ENCODE results near the gene CRY2.

The CRY2 gene

GRCh38 chr11:45922425-45923082 lies 75.3 kb downstream of the CRY2 start, which contains the start of gene LARGE2:
TSS of gene LARGE2 (plus strand) at chr11:45922656. CDS start at chr11:45922883, 227 bp downstream.
- H3K36me3 ChIP-seq (ENCODE audit: control insufficient read depth, insufficient read depth, low read length): peaks cover 17% of the 10 kb centered on the region
- H3K27ac ChIP-seq (ENCODE audit: low read depth, low read length): peak within 1 kb of the TSS; percentile 75; the same call in 1 of the 2 replicates
- H3K9me3 ChIP-seq (ENCODE audit: control insufficient read depth, insufficient read depth, low read depth, low read length): no peaks in the 10 kb centered on the region
- peak within 1 kb of the TSS; percentile 71 for H3K4me3 ChIP-seq (ENCODE audit: low read depth, low read length)
- H3K4me1 ChIP-seq (ENCODE audit: control insufficient read depth, insufficient read depth, low read length): peaks cover 29% of the 10 kb centered on the region
- peaks cover 42% of the 10 kb centered on the region for H3K27me3 ChIP-seq (ENCODE audit: control insufficient read depth, insufficient read depth, low read length)
- H3K9ac ChIP-seq (ENCODE audit: low read length): peak within 1 kb of the TSS; percentile 74

GRCh38 chr11:45924036-45924915 lies 77.0 kb downstream of the CRY2 start:
- Histone ChIP-seq H3K4me3 (ENCODE audit: low read depth, low read length) (no peak overlapping the region), H3K9me3 (ENCODE audit: control insufficient read depth, insufficient read depth, low read depth, low read length) (no peaks in the 10 kb centered on the region), H3K27me3 (ENCODE audit: control insufficient read depth, insufficient read depth, low read length) (peaks cover 42% of the 10 kb centered on the region), H3K27ac (ENCODE audit: low read depth, low read length) (no peak overlapping the region), H3K4me1 (ENCODE audit: control insufficient read depth, insufficient read depth, low read length) (peaks cover 25% of the 10 kb centered on the region), H3K9ac (ENCODE audit: low read length) (no peak overlapping the region), H3K36me3 (ENCODE audit: control insufficient read depth, insufficient read depth, low read length) (peaks cover 28% of the 10 kb centered on the region)

- H3K9me3 ChIP-seq (ENCODE audit: control insufficient read depth, insufficient read depth, low read depth, low read length): no peaks in the 10 kb centered on the region
- no peak overlapping the region for H3K27ac ChIP-seq (ENCODE audit: low read depth, low read length)
- peaks cover 22% of the 10 kb centered on the region for H3K4me1 ChIP-seq (ENCODE audit: control insufficient read depth, insufficient read depth, low read length)
- H3K27me3 ChIP-seq (ENCODE audit: control insufficient read depth, insufficient read depth, low read length): peaks cover 42% of the 10 kb centered on the region
- H3K9ac ChIP-seq (ENCODE audit: low read length): no peak overlapping the region
- no peak overlapping the region for H3K4me3 ChIP-seq (ENCODE audit: low read depth, low read length)
- peaks cover 29% of the 10 kb centered on the region for H3K36me3 ChIP-seq (ENCODE audit: control insufficient read depth, insufficient read depth, low read length)
These were observed 77.7 kb downstream of the CRY2 start for GRCh38 chr11:45924927-45925326.

GRCh38 chr11:45925550-45925949 lies 78.3 kb downstream of the CRY2 start:
- Histone ChIP-seq H3K27me3 (ENCODE audit: control insufficient read depth, insufficient read depth, low read length) (peaks cover 38% of the 10 kb centered on the region), H3K4me3 (ENCODE audit: low read depth, low read length) (no peak overlapping the region), H3K4me1 (ENCODE audit: control insufficient read depth, insufficient read depth, low read length) (peaks cover 17% of the 10 kb centered on the region), H3K27ac (ENCODE audit: low read depth, low read length) (no peak overlapping the region), H3K9ac (ENCODE audit: low read length) (no peak overlapping the region), H3K9me3 (ENCODE audit: control insufficient read depth, insufficient read depth, low read depth, low read length) (no peaks in the 10 kb centered on the region), H3K36me3 (ENCODE audit: control insufficient read depth, insufficient read depth, low read length) (peaks cover 32% of the 10 kb centered on the region)

GRCh38 chr11:45926001-45926401 lies 78.7 kb downstream of the CRY2 start:
- Histone ChIP-seq H3K9ac (ENCODE audit: low read length) (no peak overlapping the region), H3K4me1 (ENCODE audit: control insufficient read depth, insufficient read depth, low read length) (peaks cover 12% of the 10 kb centered on the region), H3K4me3 (ENCODE audit: low read depth, low read length) (no peak overlapping the region), H3K27ac (ENCODE audit: low read depth, low read length) (no peak overlapping the region), H3K9me3 (ENCODE audit: control insufficient read depth, insufficient read depth, low read depth, low read length) (no peaks in the 10 kb centered on the region), H3K36me3 (ENCODE audit: control insufficient read depth, insufficient read depth, low read length) (peaks cover 32% of the 10 kb centered on the region), H3K27me3 (ENCODE audit: control insufficient read depth, insufficient read depth, low read length) (peaks cover 34% of the 10 kb centered on the region)

GRCh38 chr11:45926536-45927331 lies 79.5 kb downstream of the CRY2 start:
- Histone ChIP-seq H3K4me3 (ENCODE audit: low read depth, low read length) (no peak overlapping the region), H3K27ac (ENCODE audit: low read depth, low read length) (no peak overlapping the region), H3K9ac (ENCODE audit: low read length) (no peak overlapping the region), H3K9me3 (ENCODE audit: control insufficient read depth, insufficient read depth, low read depth, low read length) (no peaks in the 10 kb centered on the region), H3K4me1 (ENCODE audit: control insufficient read depth, insufficient read depth, low read length) (peaks cover 5% of the 10 kb centered on the region), H3K27me3 (ENCODE audit: control insufficient read depth, insufficient read depth, low read length) (peaks cover 27% of the 10 kb centered on the region), H3K36me3 (ENCODE audit: control insufficient read depth, insufficient read depth, low read length) (peaks cover 34% of the 10 kb centered on the region)

GRCh38 chr11:45927332-45927683 lies 80.0 kb downstream of the CRY2 start:
- no peaks in the 10 kb centered on the region for H3K9me3 ChIP-seq (ENCODE audit: control insufficient read depth, insufficient read depth, low read depth, low read length)
- no peak overlapping the region for H3K9ac ChIP-seq (ENCODE audit: low read length)
- peaks cover 22% of the 10 kb centered on the region for H3K27me3 ChIP-seq (ENCODE audit: control insufficient read depth, insufficient read depth, low read length)
- no peak overlapping the region for H3K27ac ChIP-seq (ENCODE audit: low read depth, low read length)
- H3K4me3 ChIP-seq (ENCODE audit: low read depth, low read length): no peak overlapping the region
- H3K36me3 ChIP-seq (ENCODE audit: control insufficient read depth, insufficient read depth, low read length): peaks cover 40% of the 10 kb centered on the region
- peaks cover 4% of the 10 kb centered on the region; the same call in 1 of the 2 replicates for H3K4me1 ChIP-seq (ENCODE audit: control insufficient read depth, insufficient read depth, low read length)

GRCh38 chr11:45927684-45928413 lies 80.6 kb downstream of the CRY2 start:
- peaks cover 17% of the 10 kb centered on the region for H3K27me3 ChIP-seq (ENCODE audit: control insufficient read depth, insufficient read depth, low read length)
- no peak overlapping the region for H3K9ac ChIP-seq (ENCODE audit: low read length)
- no peaks in the 10 kb centered on the region for H3K9me3 ChIP-seq (ENCODE audit: control insufficient read depth, insufficient read depth, low read depth, low read length)
- H3K4me1 ChIP-seq (ENCODE audit: control insufficient read depth, insufficient read depth, low read length): peaks cover 4% of the 10 kb centered on the region; the same call in 1 of the 2 replicates
- no peak overlapping the region for H3K27ac ChIP-seq (ENCODE audit: low read depth, low read length)
- peaks cover 42% of the 10 kb centered on the region for H3K36me3 ChIP-seq (ENCODE audit: control insufficient read depth, insufficient read depth, low read length)
- no peak overlapping the region for H3K4me3 ChIP-seq (ENCODE audit: low read depth, low read length)

- Histone ChIP-seq H3K36me3 (ENCODE audit: control insufficient read depth, insufficient read depth, low read length) (peaks cover 50% of the 10 kb centered on the region), H3K4me3 (ENCODE audit: low read depth, low read length) (no peak overlapping the region), H3K4me1 (ENCODE audit: control insufficient read depth, insufficient read depth, low read length) (peaks cover 4% of the 10 kb centered on the region; the same call in 1 of the 2 replicates), H3K9me3 (ENCODE audit: control insufficient read depth, insufficient read depth, low read depth, low read length) (no peaks in the 10 kb centered on the region), H3K27ac (ENCODE audit: low read depth, low read length) (no peak overlapping the region), H3K27me3 (ENCODE audit: control insufficient read depth, insufficient read depth, low read length) (peaks cover 10% of the 10 kb centered on the region; the same call in 1 of the 2 replicates), H3K9ac (ENCODE audit: low read length) (no peak overlapping the region)
These were observed 81.4 kb downstream of the CRY2 start for GRCh38 chr11:45928535-45929215.

Measured in HUES6 (cell line).